ENCODE measurements around the gene HOXB3.

GRCh38 chr17:48551596-48552465 lies 38.2 kb downstream of the HOXB3 start:
- TF ChIP-seq SP2 (tag by site-specific recombination; IDR thresholded peaks at IDR 0.05) (no peak), TRIM28 (IDR thresholded peaks at IDR 0.05; ENCODE audit: borderline replicate concordance, low read length) (no peak), GLI2 (tag by site-specific recombination; IDR thresholded peaks at IDR 0.05; ENCODE audit: borderline replicate concordance, low read depth) (no peak), PRDM2 (tag by site-specific recombination; IDR thresholded peaks at IDR 0.05; ENCODE audit: borderline replicate concordance) (no peak), ZBTB26 (tag by site-specific recombination; optimal IDR thresholded peaks at IDR 0.05) (no peak), KLF10 (tag by site-specific recombination; IDR thresholded peaks at IDR 0.05) (no peak)

Data from HEK293 (cell line).